Measurements from ENCODE around the gene CD22.
"Not testable (repeated sequence)": the region's sequence is repeated elsewhere in the genome, so short reads cannot be mapped to it uniquely, and the experiment has no call there.

Gene CD22

GRCh38 chr19:35359395-35359794 lies 30.4 kb downstream of the CD22 start:
- not testable (repeated sequence) for DNase-seq (ENCODE audit: low spot score)

GRCh38 chr19:35360081-35360480 lies 31.1 kb downstream of the CD22 start:
- DNase-seq (ENCODE audit: low spot score): not testable (repeated sequence)

GRCh38 chr19:35360880-35361420 lies 32.0 kb downstream of the CD22 start:
- DNase-seq (ENCODE audit: low spot score): no peak

- DNase-seq (ENCODE audit: low spot score): no peak
Measured at GRCh38 chr19:35362261-35363000, 33.4 kb downstream of the CD22 start.

- DNase-seq (ENCODE audit: low spot score): no peak
Measured at GRCh38 chr19:35363001-35363590, 34.1 kb downstream of the CD22 start.

GRCh38 chr19:35363711-35364425 lies 34.9 kb downstream of the CD22 start:
- no peak for DNase-seq (ENCODE audit: low spot score)

GRCh38 chr19:35365303-35365702 lies 36.3 kb downstream of the CD22 start:
- no peak for DNase-seq (ENCODE audit: low spot score)

GRCh38 chr19:35368378-35368777 lies 39.4 kb downstream of the CD22 start:
- no peak for DNase-seq (ENCODE audit: low spot score)

- no peak for DNase-seq (ENCODE audit: low spot score)
Measured at GRCh38 chr19:35369522-35369921, 40.5 kb downstream of the CD22 start.

- DNase-seq (ENCODE audit: low spot score): no peak
Measured at GRCh38 chr19:35370722-35371121, 41.7 kb downstream of the CD22 start, which contains the start of gene GPR42. TSS of gene GPR42 (plus strand) at chr19:35371068. CDS start at chr19:35371360, 292 bp downstream.

- DNase-seq (ENCODE audit: low spot score): no peak
Measured at GRCh38 chr19:35373492-35373891, 44.5 kb downstream of the CD22 start.

GRCh38 chr19:35374031-35374430 lies 45.0 kb downstream of the CD22 start:
- DNase-seq (ENCODE audit: low spot score): not testable (repeated sequence)

- no peak for DNase-seq (ENCODE audit: low spot score)
Measured at GRCh38 chr19:35375505-35376307, 46.7 kb downstream of the CD22 start.

- DNase-seq (ENCODE audit: low spot score): no peak
Measured at GRCh38 chr19:35377656-35378055, 48.7 kb downstream of the CD22 start.

GRCh38 chr19:35378356-35378755 lies 49.4 kb downstream of the CD22 start:
- DNase-seq (ENCODE audit: low spot score): no peak

GRCh38 chr19:35379545-35379944 lies 50.6 kb downstream of the CD22 start:
- not testable (repeated sequence) for DNase-seq (ENCODE audit: low spot score)

GRCh38 chr19:35379992-35380391 lies 51.0 kb downstream of the CD22 start:
- DNase-seq (ENCODE audit: low spot score): no peak

- DNase-seq (ENCODE audit: low spot score): no peak
Measured at GRCh38 chr19:35380450-35381124, 51.6 kb downstream of the CD22 start.

- no peak for DNase-seq (ENCODE audit: low spot score)
Measured at GRCh38 chr19:35381318-35381717, 52.3 kb downstream of the CD22 start.

GRCh38 chr19:35381926-35382325 lies 52.9 kb downstream of the CD22 start:
- DNase-seq (ENCODE audit: low spot score): no peak

GRCh38 chr19:35383536-35383935 lies 54.5 kb downstream of the CD22 start:
- DNase-seq (ENCODE audit: low spot score): no peak
